HG03064 (cell line): Measurements from ENCODE around the gene BCAR1.
"Not testable (repeated sequence)": the region's sequence is repeated elsewhere in the genome, so short reads cannot be mapped to it uniquely, and the experiment has no call there.

Experiments used
- ATAC-seq: cut with Tn5 transposase; IDR thresholded peaks from one replicate; pipeline ENCODE4 v1.9.1; 2021; ENCODE audit warnings: low read depth; ENCODE audit not compliant: unreplicated experiment

The BCAR1 gene

GRCh38 chr16:75271441-75272096 is 20.1 kb upstream of the BCAR1 start:
- ATAC-seq: no peak

- ATAC-seq: not testable (repeated sequence)
These were observed 17.9 kb upstream of the BCAR1 start for GRCh38 chr16:75269358-75269757.

DNA sequence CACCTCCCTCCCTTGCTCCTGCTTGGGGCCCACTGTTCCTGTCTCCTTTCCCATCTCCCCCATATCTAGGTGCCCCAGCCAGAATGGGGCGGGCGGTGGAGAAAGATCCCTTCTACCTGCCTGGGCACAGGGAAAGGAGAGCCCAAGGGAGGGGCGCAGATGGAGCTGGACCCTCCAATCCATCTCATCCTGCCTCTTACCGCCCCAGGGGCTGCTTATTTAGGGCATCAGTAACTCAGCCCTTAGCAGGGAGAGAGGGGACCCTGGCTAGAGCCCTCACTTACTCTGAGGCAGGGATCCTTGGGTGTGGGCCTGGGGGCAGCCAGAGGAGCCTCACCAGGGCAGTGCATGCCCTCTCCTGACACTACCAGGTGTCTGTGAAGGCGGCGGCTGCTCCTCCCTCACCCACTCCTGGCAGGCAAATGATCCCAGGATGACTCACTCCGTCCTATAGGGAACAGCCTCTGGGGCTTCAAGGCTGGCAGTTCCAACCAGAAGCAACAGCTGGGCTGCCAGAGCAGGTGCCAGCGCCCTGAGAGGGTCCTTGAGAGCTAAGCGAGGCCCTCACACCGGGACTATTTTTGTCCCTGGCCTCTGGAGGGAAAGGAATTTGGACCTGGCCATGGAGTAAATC is 16.3 kb upstream of the BCAR1 start:
- no peak for ATAC-seq

DNA sequence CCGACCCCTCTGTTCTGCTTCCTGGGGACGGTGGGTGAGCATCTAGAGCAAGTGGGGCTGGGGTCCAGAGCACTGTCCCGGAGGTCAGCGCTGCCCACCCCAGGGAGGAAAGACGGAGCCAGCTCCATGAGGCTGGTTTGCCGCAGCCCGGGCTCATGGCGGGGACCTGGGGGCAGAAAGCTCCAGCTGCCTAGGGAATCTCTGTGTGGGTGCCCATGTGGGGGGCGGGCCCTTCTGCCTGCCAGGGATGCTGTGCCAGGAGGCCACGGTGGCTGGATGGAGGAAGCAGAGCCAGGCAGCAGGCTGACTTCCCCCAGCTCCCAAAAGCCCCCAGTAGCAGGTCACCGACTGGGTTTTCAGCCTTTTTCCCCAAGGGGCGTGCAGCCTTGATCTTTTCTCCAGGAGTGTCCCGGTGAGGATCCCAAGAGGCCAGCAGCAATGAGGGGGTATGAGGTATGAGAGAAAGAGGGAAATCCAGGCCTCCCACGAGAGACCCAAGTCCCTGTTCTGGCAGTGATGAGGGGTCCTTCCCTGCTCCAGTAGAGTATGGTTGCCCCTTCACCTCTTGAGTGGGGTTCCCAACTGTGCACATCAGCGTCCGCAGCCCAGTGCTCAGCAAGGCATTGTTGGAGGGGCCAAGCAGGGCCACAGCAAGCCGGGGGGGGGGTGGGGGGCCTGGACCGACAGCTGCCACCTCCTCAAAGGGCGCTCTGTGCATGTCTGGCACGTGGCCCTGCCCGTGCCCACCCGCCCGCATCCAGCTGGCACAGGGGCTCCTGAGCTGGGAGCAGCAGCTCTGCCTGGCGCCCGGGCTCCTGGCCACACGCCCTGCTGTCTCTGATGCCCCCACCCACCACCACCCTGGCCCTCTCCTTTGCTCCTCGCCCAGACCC is 15.6 kb upstream of the BCAR1 start:
- ATAC-seq: no peak

- ATAC-seq: peak; percentile 54
These were observed 14.7 kb upstream of the BCAR1 start for GRCh38 chr16:75265911-75266701.

GRCh38 chr16:75264999-75265910 is 13.8 kb upstream of the BCAR1 start:
- ATAC-seq: peak; percentile 27

- ATAC-seq: no peak
These were observed 13.1 kb upstream of the BCAR1 start for GRCh38 chr16:75264457-75264998.

- ATAC-seq: no peak
These were observed 12.6 kb upstream of the BCAR1 start for GRCh38 chr16:75263963-75264445.

GRCh38 chr16:75263291-75263962 is 12.0 kb upstream of the BCAR1 start:
- no peak for ATAC-seq

GRCh38 chr16:75262800-75263127 is 11.3 kb upstream of the BCAR1 start:
- no peak for ATAC-seq

GRCh38 chr16:75262104-75262799 is 10.8 kb upstream of the BCAR1 start:
- ATAC-seq: no peak

- ATAC-seq: no peak
These were observed 10.2 kb upstream of the BCAR1 start for GRCh38 chr16:75261590-75262078.

- ATAC-seq: no peak
These were observed 9.6 kb upstream of the BCAR1 start for GRCh38 chr16:75260851-75261589.

DNA sequence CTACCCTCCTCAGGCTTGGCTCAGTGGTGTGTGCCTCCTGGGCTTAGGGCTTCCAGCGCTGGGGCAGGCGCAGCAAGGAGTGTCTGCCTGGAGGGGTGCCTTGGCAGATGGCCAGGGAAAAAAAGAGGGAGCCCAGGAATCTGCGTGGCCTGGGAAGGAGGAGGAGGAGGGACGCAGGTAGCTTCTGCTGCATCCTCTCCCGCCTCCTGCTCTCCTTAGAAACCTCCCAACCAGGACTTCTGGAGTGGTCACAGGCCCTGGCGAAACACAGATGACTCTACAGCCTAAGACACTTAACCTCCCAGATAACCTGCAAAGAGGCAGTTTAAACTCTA is 7.3 kb upstream of the BCAR1 start:
- no peak for ATAC-seq

DNA sequence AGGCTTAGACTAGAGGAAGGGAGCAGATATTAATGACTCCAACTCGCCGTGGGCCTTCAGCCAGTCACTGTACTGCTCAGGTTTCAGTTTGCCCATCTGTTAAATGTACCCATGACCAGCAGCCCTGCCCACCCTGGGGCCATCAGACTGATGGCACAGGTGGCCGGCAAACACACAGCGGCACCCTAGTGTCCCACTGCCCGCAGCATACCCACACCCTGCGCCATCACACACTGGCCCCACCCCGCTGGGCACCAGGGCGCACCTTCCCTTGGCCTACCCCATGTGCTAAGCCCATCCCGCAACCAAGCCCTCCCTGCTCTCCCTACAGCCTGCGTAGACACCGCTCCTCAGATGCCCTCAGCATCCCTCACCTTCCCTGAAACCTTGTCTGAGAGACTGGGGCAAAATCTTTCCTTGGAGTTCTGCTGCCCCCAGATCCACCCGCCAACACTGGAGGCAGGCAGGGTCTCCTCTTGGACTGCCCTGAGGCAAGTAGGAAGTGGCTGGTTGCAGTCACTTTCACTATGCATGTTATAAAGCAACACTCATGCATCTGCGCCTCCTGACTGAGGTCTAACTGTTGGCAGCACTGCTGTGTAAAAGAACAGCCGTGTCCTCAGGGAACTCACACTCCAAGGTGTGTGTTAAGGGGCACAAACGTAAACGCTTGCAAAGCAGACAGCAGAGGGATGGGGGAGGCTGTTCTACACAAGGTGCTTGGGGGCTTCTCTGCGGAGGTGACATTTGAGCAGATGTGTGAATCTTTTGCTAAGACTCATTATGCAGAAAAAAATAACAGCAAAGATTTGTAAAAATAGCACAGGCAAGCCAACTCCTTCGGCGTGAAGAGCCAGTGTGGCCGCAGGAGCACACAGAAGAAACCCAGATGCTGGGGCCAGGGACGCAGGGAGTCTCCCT is 6.7 kb upstream of the BCAR1 start:
- ATAC-seq: no peak

DNA sequence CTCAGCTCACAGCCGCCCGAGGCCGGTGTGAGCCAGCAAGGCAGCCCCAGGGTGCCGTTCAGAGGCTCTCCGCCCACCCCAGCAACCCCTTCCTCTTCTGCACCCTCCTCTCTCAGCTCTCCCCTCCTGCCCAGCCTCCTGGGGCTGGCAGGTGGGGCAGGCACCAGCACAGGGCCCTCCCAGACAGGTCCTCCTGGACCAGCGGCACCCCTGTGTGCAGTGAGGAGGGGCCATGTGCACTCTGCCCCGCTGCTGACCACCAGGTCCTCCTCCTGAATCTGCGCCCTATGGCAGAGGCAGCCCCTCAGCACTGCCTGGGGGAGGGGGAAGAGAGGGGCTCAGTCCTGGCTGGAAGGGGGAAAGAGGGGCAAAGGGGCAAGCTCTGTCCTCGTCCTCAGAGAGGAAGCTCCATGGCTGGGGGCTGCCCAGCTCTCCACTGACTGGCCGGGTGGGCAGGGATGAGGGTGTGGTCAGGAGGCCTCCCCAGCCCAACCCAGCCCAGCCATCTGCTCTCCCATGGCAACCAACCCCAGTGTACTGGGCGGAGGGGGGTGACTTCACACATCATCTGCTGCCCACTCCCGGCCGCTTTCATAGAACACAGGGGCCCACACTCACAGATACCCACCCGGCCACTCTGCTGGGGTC is 5.4 kb upstream of the BCAR1 start:
- ATAC-seq: no peak
